Measurements from ENCODE around the gene NCOA7. TPM values are rescaled to one million over a fixed set of nuclear protein-coding genes. Genes with fewer than 3 reads are reported as not detected.

Gene NCOA7
- polyA plus RNA-seq, 1 of the 3 experiments (the other 2 are of a cell fraction) = 16.3 TPM

DNA sequence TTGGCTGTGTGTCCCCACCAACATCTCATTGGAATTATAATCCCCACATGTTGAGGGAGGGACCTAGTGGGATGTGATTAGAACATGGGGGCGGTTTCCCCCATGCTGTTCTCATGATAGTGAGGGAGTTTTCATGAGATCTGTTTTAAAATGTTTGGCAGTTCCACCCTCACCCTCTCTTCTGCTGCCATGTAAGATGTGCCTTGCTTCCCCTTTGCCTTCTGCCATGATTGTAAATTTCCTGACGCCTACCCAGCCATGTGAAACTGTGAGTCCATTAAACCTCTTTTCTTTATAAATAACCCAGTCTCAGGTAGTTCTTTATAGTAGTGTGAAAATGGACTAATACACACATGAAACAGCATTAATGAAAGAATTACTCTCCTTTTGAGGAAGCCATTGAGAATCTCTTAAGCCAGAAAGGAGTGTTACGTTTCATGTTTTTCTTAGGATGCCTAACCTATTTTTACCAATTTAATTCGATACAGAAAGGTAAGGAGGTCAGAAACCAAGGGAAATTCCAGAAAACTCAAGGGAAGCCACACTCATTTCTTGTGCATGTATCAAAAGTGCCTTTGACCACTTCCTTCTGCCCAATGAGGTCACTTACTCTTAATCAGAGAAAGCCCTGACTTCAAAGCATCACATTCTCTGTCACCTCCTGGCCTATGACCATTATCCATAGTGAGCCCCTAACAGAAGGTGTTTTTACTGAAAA lies 141.1 kb downstream of the NCOA7 start:
- POLR2A ChIA-PET = no interaction called here
- no peak for DNase-seq
- Histone ChIP-seq H2AFZ (ENCODE audit: low read depth) (no peak overlapping the region), H4K20me1 (ENCODE audit: insufficient read depth) (no peaks in the 10 kb centered on the region), H3K79me2 (ENCODE audit: insufficient read depth) (no peaks in the 10 kb centered on the region), H3K27ac (ENCODE audit: low read depth in 2 of 2, low read length in 1 of 2) (no peak overlapping the region), H3F3A (replicated peaks; ENCODE audit: insufficient read depth) (no peaks in the 10 kb centered on the region), H3K9me2 (no peaks in the 10 kb centered on the region), H3K4me1 (ENCODE audit: control insufficient read depth in 1 of 2, insufficient read depth in 2 of 2, low read depth in 1 of 2, low read length in 1 of 2) (no peaks in the 10 kb centered on the region), H3K9me3 (no peaks in the 10 kb centered on the region), H3K4me3 (ENCODE audit: low read depth in 2 of 2, low read length in 1 of 2) (no peak overlapping the region), H3K27me3 (ENCODE audit: insufficient read depth) (no peaks in the 10 kb centered on the region), H3K4me2 (no peak overlapping the region), H3K36me3 (replicated peaks in 1 of 2; ENCODE audit: control insufficient read depth in 1 of 2, insufficient read depth in 2 of 2, low read length in 1 of 2) (peaks cover 27 to 38% of the 10 kb centered on the region in 2 experiments), H3K9ac (no peak overlapping the region)
- 95% methylated on average over 4 of the region's 4 CpGs for WGBS (ENCODE audit: low lambda C conversion rate)
- CTCF ChIA-PET = interaction anchor here (1.1 to 1.5 kb wide), 4 partner anchors 26 to 618 kb away, joined by 3 read pairs; partner anchors contain the start of gene NCOA7
- no peak for TF ChIP-seq GATA2 (CRISPR knock-in tag; IDR thresholded peaks at IDR 0.05)
- TF ChIP-seq EP300 (IDR thresholded peaks at IDR 0.05; ENCODE audit: borderline replicate concordance in 1 of 2, low read depth in 1 of 2, low read length in 1 of 2) = no peak
- no peak for TF ChIP-seq GABPA (IDR thresholded peaks at IDR 0.05; ENCODE audit: low read depth)
- no peak for TF ChIP-seq TEAD4 (IDR thresholded peaks at IDR 0.05; ENCODE audit: borderline replicate concordance, insufficient read depth)
- TF ChIP-seq, protein P1, sequence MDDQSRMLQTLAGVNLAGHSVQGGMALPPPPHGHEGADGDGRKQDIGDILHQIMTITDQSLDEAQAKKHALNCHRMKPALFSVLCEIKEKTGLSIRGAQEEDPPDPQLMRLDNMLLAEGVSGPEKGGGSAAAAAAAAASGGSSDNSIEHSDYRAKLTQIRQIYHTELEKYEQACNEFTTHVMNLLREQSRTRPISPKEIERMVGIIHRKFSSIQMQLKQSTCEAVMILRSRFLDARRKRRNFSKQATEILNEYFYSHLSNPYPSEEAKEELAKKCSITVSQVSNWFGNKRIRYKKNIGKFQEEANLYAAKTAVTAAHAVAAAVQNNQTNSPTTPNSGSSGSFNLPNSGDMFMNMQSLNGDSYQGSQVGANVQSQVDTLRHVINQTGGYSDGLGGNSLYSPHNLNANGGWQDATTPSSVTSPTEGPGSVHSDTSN (IDR thresholded peaks at IDR 0.05) = no peak
- no peak for TF ChIP-seq SIN3A (IDR thresholded peaks at IDR 0.05; ENCODE audit: borderline replicate concordance, low read depth, low read length)
- no peak for TF ChIP-seq FOSL2 (IDR thresholded peaks at IDR 0.05; ENCODE audit: borderline replicate concordance, low read depth)
- TF ChIP-seq ELF1 (IDR thresholded peaks at IDR 0.05) = no peak
- TF ChIP-seq, protein P2, sequence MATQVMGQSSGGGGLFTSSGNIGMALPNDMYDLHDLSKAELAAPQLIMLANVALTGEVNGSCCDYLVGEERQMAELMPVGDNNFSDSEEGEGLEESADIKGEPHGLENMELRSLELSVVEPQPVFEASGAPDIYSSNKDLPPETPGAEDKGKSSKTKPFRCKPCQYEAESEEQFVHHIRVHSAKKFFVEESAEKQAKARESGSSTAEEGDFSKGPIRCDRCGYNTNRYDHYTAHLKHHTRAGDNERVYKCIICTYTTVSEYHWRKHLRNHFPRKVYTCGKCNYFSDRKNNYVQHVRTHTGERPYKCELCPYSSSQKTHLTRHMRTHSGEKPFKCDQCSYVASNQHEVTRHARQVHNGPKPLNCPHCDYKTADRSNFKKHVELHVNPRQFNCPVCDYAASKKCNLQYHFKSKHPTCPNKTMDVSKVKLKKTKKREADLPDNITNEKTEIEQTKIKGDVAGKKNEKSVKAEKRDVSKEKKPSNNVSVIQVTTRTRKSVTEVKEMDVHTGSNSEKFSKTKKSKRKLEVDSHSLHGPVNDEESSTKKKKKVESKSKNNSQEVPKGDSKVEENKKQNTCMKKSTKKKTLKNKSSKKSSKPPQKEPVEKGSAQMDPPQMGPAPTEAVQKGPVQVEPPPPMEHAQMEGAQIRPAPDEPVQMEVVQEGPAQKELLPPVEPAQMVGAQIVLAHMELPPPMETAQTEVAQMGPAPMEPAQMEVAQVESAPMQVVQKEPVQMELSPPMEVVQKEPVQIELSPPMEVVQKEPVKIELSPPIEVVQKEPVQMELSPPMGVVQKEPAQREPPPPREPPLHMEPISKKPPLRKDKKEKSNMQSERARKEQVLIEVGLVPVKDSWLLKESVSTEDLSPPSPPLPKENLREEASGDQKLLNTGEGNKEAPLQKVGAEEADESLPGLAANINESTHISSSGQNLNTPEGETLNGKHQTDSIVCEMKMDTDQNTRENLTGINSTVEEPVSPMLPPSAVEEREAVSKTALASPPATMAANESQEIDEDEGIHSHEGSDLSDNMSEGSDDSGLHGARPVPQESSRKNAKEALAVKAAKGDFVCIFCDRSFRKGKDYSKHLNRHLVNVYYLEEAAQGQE (IDR thresholded peaks at IDR 0.05; ENCODE audit: low read depth, low read length) = no peak
- TF ChIP-seq MEF2A (IDR thresholded peaks at IDR 0.05; ENCODE audit: borderline replicate concordance, low read depth) = no peak
- TF ChIP-seq NFIC (IDR thresholded peaks at IDR 0.05; ENCODE audit: borderline replicate concordance) = no peak
- TF ChIP-seq, protein P3, sequence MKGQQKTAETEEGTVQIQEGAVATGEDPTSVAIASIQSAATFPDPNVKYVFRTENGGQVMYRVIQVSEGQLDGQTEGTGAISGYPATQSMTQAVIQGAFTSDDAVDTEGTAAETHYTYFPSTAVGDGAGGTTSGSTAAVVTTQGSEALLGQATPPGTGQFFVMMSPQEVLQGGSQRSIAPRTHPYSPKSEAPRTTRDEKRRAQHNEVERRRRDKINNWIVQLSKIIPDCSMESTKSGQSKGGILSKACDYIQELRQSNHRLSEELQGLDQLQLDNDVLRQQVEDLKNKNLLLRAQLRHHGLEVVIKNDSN (IDR thresholded peaks at IDR 0.05; ENCODE audit: borderline replicate concordance, low read depth) = no peak
- TF ChIP-seq, protein P4, sequence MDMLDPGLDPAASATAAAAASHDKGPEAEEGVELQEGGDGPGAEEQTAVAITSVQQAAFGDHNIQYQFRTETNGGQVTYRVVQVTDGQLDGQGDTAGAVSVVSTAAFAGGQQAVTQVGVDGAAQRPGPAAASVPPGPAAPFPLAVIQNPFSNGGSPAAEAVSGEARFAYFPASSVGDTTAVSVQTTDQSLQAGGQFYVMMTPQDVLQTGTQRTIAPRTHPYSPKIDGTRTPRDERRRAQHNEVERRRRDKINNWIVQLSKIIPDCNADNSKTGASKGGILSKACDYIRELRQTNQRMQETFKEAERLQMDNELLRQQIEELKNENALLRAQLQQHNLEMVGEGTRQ (IDR thresholded peaks at IDR 0.05; ENCODE audit: borderline replicate concordance, low read depth, low read length) = no peak
- TF ChIP-seq POLR2AphosphoS5 (IDR thresholded peaks at IDR 0.05; ENCODE audit: low read depth, low read length) = no peak
- no peak for TF ChIP-seq RXRA (IDR thresholded peaks at IDR 0.05; ENCODE audit: borderline replicate concordance, low read depth)

Measured in SK-N-SH (cell line).